NOMO-1 treated with DMSO at 0.1 percent for 48 hours (cell line): Measurements from ENCODE around the gene UNC13C.

Source experiments
- DNase-seq: peaks from one replicate; lab custom pipeline; 2025; ENCODE audit not compliant: unreplicated experiment; lab: John Stamatoyannopoulos, UW

The UNC13C gene

GRCh38 chr15:54619180-54619579 is 640.9 kb downstream of the UNC13C start:
- DNase-seq = no peak

GRCh38 chr15:54620916-54621315 is 642.7 kb downstream of the UNC13C start:
- peak; percentile 6 for DNase-seq

- DNase-seq = no peak
These were observed 657.9 kb downstream of the UNC13C start for GRCh38 chr15:54636147-54636546.

GRCh38 chr15:54638666-54639065 is 660.4 kb downstream of the UNC13C start:
- no peak for DNase-seq

- no peak for DNase-seq
These were observed 662.6 kb downstream of the UNC13C start for GRCh38 chr15:54640873-54641272.

- DNase-seq = no peak
These were observed 666.6 kb downstream of the UNC13C start for GRCh38 chr15:54644796-54645195.

GRCh38 chr15:54659646-54660045 is 681.4 kb downstream of the UNC13C start:
- no peak for DNase-seq

- DNase-seq = no peak
These were observed 682.1 kb downstream of the UNC13C start for GRCh38 chr15:54660356-54660755.

- no peak for DNase-seq
These were observed 697.0 kb downstream of the UNC13C start for GRCh38 chr15:54675241-54675640.

GRCh38 chr15:54681584-54681983 is 703.3 kb downstream of the UNC13C start:
- DNase-seq = peak; percentile 97
